Measurements from ENCODE around the gene NANOS3. TPM values are rescaled to one million over a fixed set of nuclear protein-coding genes. Genes with fewer than 3 reads are reported as not detected.
A peak's percentile ranks its signal among the peaks of the same experiment; 100 is the strongest.

Gene NANOS3
- total and polyA plus RNA-seq, 2 experiments from 2014 or later, result not detected

DNA sequence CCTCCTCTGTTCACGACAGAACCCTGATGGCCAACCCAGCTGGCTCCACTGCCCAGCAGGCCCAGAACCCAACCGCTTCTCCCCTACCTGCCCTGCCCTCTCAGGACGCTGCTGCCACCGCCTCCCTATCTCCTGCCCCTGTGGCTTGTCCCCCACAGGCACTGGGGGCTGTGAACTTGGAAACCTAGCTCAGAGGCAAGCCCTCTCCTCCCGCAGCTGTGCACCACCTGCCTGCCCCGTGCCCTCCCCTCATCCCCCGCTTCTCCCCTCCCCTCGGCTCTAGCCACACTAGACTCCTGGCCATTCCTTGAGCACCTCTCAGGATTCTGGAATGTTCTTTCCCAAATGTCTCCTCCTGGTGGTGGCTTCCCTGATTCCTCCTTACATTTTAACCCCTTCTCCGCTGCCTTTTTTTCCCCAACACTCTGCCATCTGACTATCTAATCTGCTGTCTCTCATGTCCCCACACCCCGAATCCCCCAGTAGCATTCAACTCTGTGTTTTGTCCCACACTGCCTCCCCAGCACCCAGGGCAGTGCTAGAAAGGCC is 6.7 kb downstream of the NANOS3 start:
- H3K36me3 ChIP-seq (ENCODE audit: insufficient read depth), result no peaks in the 10 kb centered on the region
- H3K4me3 Mint-ChIP-seq, result no peak overlapping the region; the same call in 2 of the 3 replicates
- H3K79me2 ChIP-seq (replicated peaks; ENCODE audit: insufficient read depth), result no peaks in the 10 kb centered on the region
- H3K36me3 Mint-ChIP-seq (ENCODE audit: low read depth), result no peaks in the 10 kb centered on the region
- H3K4me2 ChIP-seq, result no peak overlapping the region
- H3K9me3 Mint-ChIP-seq, result no peaks in the 10 kb centered on the region
- ATAC-seq, result no peak
- H3K27me3 ChIP-seq (ENCODE audit: insufficient read depth), result no peaks in the 10 kb centered on the region; the same call in 1 of the 2 replicates
- no peaks in the 10 kb centered on the region for H3K9me2 ChIP-seq (ENCODE audit: insufficient read depth)
- H2AFZ ChIP-seq, result no peak overlapping the region
- peaks cover 26% of the 10 kb centered on the region for H3K4me1 Mint-ChIP-seq
- no peaks in the 10 kb centered on the region for H4K20me1 ChIP-seq (replicated peaks; ENCODE audit: insufficient read depth)
- peaks cover 8% of the 10 kb centered on the region for H3F3A ChIP-seq (replicated peaks; ENCODE audit: low read depth)
- H3K27ac ChIP-seq (ENCODE audit: low read depth), result no peak overlapping the region
- peaks cover 19% of the 10 kb centered on the region for H3K4me1 ChIP-seq (ENCODE audit: insufficient read depth)
- H3K27ac Mint-ChIP-seq, result no peak overlapping the region
- no peak overlapping the region for H3K4me3 ChIP-seq
- TF ChIP-seq, protein P1, sequence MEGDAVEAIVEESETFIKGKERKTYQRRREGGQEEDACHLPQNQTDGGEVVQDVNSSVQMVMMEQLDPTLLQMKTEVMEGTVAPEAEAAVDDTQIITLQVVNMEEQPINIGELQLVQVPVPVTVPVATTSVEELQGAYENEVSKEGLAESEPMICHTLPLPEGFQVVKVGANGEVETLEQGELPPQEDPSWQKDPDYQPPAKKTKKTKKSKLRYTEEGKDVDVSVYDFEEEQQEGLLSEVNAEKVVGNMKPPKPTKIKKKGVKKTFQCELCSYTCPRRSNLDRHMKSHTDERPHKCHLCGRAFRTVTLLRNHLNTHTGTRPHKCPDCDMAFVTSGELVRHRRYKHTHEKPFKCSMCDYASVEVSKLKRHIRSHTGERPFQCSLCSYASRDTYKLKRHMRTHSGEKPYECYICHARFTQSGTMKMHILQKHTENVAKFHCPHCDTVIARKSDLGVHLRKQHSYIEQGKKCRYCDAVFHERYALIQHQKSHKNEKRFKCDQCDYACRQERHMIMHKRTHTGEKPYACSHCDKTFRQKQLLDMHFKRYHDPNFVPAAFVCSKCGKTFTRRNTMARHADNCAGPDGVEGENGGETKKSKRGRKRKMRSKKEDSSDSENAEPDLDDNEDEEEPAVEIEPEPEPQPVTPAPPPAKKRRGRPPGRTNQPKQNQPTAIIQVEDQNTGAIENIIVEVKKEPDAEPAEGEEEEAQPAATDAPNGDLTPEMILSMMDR (conservative IDR thresholded peaks at IDR 0.05; ENCODE audit: low read depth in 2 of 2), result peak; percentile 48 to 56
- TF ChIP-seq STAT1 (IDR thresholded peaks at IDR 0.05; ENCODE audit: unreplicated experiment), result no peak
- H3K27me3 Mint-ChIP-seq (ENCODE audit: insufficient read depth, low read depth, poor library complexity), result peaks cover 2% of the 10 kb centered on the region
- DNase-seq (ENCODE audit: low spot score), result peak; percentile 77

DNA sequence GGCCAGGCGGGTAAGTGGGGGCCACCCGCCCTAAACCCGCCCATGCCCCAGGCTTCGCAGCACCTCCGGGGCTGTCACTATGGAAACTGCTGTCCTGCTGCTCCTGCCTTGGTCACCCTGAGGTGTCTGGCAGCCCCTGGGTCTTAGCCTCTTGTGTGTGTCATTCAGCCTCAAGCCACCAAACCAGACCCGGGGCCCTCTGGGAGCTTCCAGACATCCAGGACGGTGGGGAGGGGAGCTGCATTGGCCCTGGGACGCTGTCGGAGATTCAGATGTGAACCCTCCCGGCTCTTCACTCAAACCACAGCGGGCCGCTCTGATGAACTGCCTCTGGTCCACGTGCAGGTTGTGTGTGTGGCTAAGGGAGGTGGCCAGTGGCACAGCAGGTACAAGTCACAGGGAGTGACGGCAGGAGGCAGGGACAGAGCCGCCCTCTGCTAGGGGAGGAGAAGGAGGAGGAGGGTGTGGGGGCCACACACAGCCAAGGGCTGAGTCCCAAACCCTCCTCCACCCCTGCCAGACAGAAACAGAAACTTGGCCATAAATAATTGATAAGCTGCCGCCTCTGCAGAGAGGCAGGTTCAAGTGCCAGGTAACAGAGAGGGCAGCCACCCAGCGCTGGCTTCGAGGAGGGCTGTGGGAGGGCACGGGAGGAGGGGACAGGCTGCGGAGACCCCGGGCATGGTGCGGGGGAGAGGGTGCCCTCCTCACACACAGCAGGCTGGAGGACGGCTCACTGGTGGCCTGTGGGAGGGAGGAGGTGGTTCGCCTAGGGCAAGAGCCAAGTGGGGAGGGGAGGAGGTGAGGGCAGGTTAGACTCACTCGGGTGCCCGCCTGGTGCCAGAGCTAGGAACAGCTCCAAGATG is 8.0 kb downstream of the NANOS3 start:
- Mint-ChIP-seq H3K4me1 (peaks cover 26% of the 10 kb centered on the region), H3K27me3 (ENCODE audit: insufficient read depth, low read depth, poor library complexity) (peaks cover 2% of the 10 kb centered on the region), H3K4me3 (no peak overlapping the region), H3K36me3 (ENCODE audit: low read depth) (no peaks in the 10 kb centered on the region), H3K27ac (no peak overlapping the region), H3K9me3 (no peaks in the 10 kb centered on the region)
- Histone ChIP-seq H3K9me2 (ENCODE audit: insufficient read depth) (no peaks in the 10 kb centered on the region), H3K4me3 (no peak overlapping the region), H3K4me1 (ENCODE audit: insufficient read depth) (peaks cover 19% of the 10 kb centered on the region), H3K79me2 (replicated peaks; ENCODE audit: insufficient read depth) (no peaks in the 10 kb centered on the region), H2AFZ (no peak overlapping the region), H4K20me1 (replicated peaks; ENCODE audit: insufficient read depth) (no peaks in the 10 kb centered on the region), H3K36me3 (ENCODE audit: insufficient read depth) (no peaks in the 10 kb centered on the region), H3F3A (replicated peaks; ENCODE audit: low read depth) (peaks cover 8% of the 10 kb centered on the region), H3K27ac (ENCODE audit: low read depth) (no peak overlapping the region), H3K4me2 (no peak overlapping the region), H3K27me3 (ENCODE audit: insufficient read depth) (no peaks in the 10 kb centered on the region)
- DNase-seq (ENCODE audit: low spot score), result no peak
- no peak for ATAC-seq
- TF ChIP-seq CREB1 (CRISPR knock-in tag; IDR thresholded peaks at IDR 0.05; ENCODE audit: low read depth) (no peak), POLR2AphosphoS5 (IDR thresholded peaks at IDR 0.05; ENCODE audit: low read depth) (no peak)

DNA sequence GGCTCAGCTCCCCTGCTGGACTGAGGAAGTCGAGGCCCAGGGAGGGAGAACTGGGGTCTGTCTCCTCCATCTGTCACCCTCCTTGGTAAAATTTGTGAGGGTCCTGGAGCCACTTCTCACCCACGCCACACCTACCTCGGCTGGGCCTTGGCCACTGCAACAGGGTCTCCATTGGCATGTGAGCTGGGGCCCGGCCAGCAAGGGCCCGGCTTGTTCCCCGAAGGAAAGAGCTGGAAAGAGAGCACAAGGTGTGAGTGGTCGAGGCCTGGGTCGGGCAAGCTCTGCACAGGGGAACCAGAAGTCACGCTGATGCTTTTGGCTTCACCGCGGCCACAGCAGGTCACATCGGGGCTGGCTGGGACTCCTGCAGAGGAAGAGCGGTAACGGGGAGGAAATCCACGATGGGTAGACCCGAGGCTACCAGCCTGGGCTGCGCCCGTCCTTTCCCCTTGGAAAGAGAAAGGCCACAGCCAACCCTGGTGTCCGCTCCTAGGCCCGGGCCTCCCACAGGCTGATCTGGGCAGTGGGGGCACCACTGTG is 9.0 kb downstream of the NANOS3 start:
- Histone ChIP-seq H3K4me3 (no peak overlapping the region), H2AFZ (no peak overlapping the region), H3K27ac (ENCODE audit: low read depth) (no peak overlapping the region), H3K27me3 (ENCODE audit: insufficient read depth) (no peaks in the 10 kb centered on the region), H4K20me1 (replicated peaks; ENCODE audit: insufficient read depth) (no peaks in the 10 kb centered on the region), H3K4me1 (ENCODE audit: insufficient read depth) (peaks cover 12% of the 10 kb centered on the region), H3K79me2 (replicated peaks; ENCODE audit: insufficient read depth) (no peaks in the 10 kb centered on the region), H3K4me2 (no peak overlapping the region), H3F3A (replicated peaks; ENCODE audit: low read depth) (peaks cover 4% of the 10 kb centered on the region), H3K36me3 (ENCODE audit: insufficient read depth) (no peaks in the 10 kb centered on the region), H3K9me2 (ENCODE audit: insufficient read depth) (no peaks in the 10 kb centered on the region)
- ATAC-seq, result no peak
- Mint-ChIP-seq H3K27me3 (ENCODE audit: insufficient read depth, low read depth, poor library complexity) (peaks cover 2% of the 10 kb centered on the region), H3K27ac (no peak overlapping the region), H3K4me1 (peaks cover 19% of the 10 kb centered on the region), H3K9me3 (no peaks in the 10 kb centered on the region), H3K36me3 (ENCODE audit: low read depth) (no peaks in the 10 kb centered on the region), H3K4me3 (no peak overlapping the region)
- no peak for DNase-seq (ENCODE audit: low spot score)
- no peak for TF ChIP-seq JUNB (IDR thresholded peaks at IDR 0.05; ENCODE audit: unreplicated experiment)
- TF ChIP-seq, protein P2, sequence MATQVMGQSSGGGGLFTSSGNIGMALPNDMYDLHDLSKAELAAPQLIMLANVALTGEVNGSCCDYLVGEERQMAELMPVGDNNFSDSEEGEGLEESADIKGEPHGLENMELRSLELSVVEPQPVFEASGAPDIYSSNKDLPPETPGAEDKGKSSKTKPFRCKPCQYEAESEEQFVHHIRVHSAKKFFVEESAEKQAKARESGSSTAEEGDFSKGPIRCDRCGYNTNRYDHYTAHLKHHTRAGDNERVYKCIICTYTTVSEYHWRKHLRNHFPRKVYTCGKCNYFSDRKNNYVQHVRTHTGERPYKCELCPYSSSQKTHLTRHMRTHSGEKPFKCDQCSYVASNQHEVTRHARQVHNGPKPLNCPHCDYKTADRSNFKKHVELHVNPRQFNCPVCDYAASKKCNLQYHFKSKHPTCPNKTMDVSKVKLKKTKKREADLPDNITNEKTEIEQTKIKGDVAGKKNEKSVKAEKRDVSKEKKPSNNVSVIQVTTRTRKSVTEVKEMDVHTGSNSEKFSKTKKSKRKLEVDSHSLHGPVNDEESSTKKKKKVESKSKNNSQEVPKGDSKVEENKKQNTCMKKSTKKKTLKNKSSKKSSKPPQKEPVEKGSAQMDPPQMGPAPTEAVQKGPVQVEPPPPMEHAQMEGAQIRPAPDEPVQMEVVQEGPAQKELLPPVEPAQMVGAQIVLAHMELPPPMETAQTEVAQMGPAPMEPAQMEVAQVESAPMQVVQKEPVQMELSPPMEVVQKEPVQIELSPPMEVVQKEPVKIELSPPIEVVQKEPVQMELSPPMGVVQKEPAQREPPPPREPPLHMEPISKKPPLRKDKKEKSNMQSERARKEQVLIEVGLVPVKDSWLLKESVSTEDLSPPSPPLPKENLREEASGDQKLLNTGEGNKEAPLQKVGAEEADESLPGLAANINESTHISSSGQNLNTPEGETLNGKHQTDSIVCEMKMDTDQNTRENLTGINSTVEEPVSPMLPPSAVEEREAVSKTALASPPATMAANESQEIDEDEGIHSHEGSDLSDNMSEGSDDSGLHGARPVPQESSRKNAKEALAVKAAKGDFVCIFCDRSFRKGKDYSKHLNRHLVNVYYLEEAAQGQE (IDR thresholded peaks at IDR 0.05; ENCODE audit: unreplicated experiment), result no peak
- no peak for TF ChIP-seq STAT1 (IDR thresholded peaks at IDR 0.05; ENCODE audit: unreplicated experiment)
- TF ChIP-seq ZNF114 (CRISPR knock-in tag; IDR thresholded peaks at IDR 0.05), result no peak
- TF ChIP-seq EZH2phosphoT487 (IDR thresholded peaks at IDR 0.05; ENCODE audit: unreplicated experiment), result no peak
- no peak for TF ChIP-seq POLR2AphosphoS5 (IDR thresholded peaks at IDR 0.05; ENCODE audit: low read depth)
- TF ChIP-seq, protein P1 (conservative IDR thresholded peaks at IDR 0.05; ENCODE audit: low read depth in 2 of 2), result no peak

All from GM23338 (cell line).